Activated CD4-positive, alpha-beta T cell treated with anti-CD3 and anti-CD28 coated beads, Interleukin-2, amount 50 U/mL, for 48 hours (primary cell): ENCODE data around the gene RGS3.

Source experiments
- DNase-seq, 2 experiments: peaks; one replicate each; pipeline ENCODE4 v3.0.0-alpha.2; 2020

Gene RGS3

DNA sequence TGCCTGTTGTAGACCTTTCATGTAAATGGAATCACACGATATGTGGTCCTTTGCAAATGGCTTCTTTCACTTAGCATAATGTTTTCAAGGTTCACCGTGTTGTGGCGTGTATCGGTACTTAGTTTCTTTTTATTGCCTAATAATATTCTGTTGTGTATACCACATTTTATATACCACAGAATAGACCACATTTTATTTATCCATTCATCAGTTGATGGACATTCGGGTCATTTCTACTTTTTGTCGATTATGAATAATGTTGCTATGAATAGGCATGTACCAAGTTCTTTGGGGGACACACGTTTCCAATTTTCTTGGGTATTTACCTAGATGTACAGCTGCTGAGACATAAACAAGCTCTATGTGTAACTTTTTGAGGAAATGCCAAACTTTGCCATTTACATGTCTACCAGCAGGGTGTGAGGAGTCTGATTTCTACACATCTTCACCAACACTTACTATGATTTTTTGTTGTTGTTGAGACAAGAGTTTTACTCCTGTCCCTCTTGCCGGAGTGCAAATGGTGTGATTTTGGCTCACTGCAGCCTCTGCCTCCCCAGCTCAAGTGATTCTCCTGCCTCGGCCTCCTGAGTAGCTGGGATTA lies 144.7 kb downstream of the RGS3 start:
- DNase-seq: no peak

DNA sequence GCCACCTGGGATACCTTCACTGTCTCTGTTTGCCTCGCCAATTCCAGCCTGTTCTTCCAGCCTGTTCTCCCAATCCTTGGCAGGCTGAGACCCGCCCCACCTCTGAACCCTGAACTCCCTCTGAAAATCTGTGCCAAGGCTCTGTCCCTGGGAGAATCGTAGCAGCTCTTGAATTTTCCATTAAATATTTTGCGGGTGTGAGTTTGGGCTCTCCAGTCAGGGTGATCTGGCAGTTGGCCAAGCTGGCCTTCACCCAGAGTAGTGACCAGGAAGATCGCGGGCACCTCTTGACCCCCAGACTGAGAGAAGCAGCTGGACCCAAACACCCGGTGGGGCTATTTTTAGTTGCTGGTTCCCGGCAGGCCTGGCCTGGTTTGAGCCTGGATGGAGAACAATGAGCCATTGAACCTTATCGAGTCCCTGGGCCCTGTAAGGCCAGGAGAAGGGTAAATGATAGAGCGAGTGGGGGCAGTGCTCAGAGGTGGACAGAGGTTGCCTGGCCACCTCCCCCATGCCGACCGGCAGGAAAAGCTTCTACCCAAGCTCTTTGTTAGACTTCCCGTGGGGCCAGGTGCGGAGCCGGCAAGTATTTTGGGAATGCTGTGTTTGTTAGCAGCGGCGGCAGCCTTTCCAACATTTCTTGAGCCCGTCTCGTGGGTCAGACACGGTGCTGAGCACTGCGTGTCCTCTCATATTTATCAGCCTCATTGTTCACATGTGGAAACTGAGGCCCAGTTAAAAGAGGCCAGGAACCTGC lies 146.2 kb downstream of the RGS3 start:
- no peak for DNase-seq

DNA sequence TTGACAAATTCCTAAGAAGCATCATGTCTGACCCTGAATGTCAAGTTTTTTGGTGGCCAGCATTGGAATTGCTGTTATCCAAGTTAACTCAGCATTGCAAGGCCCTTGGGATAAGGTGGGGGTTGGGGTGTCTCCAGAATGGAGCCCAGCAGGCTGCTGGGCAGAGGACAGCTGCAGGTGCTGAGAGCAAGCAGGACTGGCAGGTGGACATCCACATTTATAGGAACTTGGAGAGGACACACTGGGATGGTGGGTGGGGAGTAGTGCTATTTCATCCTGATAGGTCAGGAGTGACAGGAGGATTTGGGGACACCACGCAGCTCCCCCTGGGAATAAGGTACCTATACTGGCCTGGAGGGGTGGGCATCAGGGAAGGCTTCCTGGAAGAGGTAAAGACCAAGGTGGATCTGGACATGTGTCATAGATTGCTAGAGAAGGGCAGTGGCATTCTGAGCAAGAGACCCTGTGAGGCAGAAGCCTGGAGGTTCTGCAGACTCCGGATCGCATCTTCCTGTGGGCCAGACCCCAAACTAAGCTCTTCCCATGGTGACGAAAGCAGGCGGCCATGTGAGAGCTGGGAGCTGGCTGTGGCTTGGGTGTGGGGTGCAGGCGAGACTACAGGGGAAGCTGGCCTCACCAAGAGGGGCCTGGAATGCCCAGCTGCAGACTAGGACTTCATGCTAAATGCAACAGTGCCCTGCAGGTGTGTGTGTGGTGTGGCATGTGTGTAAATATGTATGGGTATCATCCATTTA lies 148.1 kb downstream of the RGS3 start:
- no peak for DNase-seq

DNA sequence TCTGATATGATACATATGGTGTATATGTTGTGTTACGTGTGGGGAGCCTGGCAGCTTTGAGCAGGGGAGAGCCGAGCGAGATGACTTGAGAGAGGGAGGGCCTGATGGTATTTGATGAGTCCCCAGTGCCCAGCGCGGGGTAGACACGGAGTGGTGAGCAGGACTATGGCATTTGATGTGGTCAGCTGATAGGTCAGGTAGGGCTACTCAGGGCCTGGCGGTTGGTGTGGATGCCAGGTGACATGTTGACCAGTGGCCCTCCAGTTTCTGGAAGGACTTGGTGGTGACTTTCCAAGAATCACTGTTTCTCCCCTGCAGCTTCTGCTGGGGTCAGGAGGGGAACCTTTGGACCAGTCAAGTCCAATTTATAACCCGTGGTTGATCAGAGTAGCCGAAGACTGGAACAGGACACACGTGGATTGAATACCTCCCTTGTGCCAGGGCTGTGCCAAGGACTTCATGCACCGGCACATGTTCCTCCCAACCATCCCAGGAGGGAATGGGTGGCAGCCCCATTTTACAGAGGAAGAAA lies 148.8 kb downstream of the RGS3 start:
- DNase-seq: no peak

DNA sequence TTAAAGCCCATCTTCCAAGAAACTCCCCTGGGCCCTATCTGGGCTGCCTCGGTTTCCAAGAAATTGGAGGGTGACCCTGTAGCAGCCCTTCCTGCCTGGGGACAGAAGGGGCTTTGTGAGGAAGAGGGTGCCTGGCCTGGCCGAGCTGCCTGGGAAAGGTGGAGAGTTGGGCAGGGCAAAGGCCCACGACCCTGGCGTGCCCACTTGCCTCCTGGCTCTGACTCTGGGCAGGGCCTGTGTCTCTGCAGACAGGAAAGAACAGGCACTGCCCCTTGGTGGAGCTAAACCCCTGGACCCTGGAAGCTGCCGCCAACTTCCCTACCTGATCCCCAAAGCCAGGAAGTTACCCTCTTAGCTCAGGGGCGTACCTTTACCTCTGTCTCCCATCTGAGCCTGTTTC lies 149.3 kb downstream of the RGS3 start:
- no peak for DNase-seq

DNA sequence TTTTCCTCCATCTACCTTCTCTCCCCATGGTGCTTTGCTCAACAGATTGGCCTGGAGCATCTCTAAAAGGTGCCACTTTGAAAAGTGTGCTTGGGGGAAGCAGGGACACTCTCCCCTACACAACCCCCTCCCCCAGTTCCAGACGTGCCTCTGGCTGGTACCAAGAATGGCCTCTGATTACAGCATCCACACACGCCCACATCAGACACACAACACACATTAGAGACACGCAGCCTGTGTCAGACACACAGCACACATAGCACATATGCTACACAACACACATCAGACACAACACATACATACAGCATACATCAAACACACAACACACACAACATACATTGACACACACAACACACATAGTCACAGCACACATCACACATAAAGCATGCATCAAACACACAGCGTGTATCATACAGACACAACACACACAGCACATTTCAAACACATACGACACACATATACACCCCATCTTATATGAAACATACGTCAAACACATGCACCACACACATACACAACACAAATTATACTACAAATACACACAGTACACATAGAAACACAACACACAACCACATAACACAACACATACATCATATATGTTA lies 150.4 kb downstream of the RGS3 start:
- no peak for DNase-seq

DNA sequence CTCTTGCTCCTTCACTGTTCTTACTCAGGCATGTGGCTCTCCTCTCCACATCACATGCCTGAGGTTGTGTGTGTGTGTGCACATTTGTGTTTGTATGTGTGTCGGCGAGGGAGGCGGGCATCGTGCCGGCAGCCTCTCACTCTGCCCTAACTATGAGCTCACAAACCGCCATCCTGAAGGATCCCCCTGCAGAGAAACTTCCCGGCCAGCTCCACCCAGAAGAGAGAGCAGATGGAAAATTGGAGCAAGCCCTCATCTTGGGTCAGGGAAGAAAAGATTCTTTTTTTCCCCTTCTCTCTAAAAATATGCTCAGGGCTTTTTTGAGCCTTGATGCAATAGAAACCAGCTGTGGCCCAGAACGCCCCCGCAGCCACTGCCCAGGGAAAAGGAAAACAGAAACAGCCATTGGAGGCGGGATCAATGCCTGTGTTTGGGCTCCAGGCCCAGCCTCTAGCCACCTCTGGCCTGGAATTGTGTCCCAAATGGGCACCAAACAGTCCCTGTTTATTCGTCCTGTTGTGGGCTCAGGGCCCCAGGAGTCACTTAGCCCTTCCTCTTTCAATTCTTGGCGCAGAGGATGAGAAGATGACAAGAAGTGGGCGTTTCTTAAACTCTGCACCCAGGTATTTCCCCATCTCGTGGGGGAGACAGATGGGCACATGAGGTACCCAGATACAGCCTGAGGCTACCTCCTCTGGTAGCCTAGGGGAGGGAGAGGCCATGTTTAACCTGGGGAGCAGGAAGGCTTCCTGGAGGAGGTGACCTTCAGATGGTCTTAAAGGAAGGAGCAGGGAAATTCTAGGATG lies 151.5 kb downstream of the RGS3 start:
- peak; percentile 47 to 58 for DNase-seq

DNA sequence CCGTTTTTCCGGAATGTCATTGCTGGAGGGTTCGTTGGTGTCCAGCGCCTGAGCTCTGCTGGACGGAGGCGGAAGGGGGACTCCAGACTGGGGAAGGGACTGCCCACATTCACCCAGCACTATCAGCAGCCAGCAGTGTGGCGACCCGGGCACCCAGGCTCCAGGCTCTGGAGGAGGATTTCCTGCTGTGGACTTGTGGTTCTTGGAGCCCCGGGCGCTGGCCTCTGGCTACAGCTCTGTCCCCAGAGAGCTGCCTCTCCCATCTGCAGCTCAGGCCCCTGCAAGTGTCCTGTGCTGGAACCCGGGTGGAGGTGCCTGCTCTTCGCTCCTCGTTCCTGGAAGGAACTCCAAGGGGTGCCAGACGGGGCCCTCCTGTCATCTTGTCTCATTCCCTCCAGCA lies 152.6 kb downstream of the RGS3 start:
- no peak for DNase-seq

DNA sequence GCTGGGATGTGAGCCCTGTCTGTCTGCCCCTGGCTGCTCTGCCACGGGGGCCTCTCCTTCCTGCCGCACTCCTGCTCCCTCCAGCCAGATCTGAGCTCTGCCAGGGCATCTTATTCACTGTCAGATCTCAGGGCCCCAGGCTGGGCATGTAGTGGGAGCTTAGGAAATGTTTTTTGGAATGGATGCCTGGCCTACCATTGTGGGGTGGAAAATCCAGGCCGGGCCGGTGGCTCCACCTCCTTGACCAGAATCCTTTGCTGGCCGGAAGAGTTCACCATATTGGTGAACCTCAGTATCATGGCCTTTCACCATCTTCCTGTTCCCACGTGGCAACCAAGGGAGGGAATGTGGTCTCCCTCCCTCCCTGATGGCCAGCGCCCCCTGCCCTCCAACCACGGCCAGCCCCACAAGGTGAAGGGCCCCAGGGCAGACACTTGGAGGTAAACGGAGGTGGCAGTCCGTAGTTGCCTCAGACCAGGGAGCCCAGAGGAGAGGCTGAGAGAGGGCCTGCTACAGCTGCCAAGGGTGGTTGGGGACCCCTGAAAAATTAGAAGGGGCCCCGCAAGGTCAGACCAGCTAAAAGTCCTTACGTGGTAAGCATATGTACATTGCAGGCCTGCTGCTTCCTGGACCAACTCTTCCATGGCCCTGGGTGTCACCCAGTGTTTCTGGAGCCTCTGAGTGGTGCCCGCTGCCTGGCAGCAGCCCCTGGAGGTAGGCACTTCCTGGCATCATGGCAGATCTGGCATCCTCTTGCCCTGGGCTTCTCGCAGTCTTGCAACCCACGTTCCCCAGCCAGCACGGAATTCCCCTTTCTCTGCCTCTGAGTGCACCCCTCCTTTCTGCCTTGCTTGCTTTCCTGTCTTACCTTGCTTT lies 153.3 kb downstream of the RGS3 start:
- DNase-seq: peak; percentile 38 to 53

DNA sequence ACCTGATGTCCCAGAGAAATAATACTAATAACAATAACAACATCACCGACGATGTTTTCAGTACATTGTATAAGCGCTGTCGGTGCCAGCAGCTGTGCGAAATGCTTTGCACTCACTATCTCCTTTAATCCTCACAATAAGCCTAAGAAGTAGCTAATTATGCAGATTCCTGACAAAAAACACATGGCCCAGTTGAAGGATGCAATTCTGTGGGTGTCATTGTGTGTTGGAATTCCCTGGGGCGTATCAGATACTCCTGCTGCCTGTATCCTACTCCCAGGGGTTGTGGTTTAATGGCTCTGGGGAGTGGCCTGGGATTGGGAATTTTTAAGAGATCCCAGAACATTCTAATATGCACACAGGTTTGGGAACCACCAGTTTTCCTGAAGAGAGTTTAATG lies 154.0 kb downstream of the RGS3 start:
- no peak for DNase-seq

DNA sequence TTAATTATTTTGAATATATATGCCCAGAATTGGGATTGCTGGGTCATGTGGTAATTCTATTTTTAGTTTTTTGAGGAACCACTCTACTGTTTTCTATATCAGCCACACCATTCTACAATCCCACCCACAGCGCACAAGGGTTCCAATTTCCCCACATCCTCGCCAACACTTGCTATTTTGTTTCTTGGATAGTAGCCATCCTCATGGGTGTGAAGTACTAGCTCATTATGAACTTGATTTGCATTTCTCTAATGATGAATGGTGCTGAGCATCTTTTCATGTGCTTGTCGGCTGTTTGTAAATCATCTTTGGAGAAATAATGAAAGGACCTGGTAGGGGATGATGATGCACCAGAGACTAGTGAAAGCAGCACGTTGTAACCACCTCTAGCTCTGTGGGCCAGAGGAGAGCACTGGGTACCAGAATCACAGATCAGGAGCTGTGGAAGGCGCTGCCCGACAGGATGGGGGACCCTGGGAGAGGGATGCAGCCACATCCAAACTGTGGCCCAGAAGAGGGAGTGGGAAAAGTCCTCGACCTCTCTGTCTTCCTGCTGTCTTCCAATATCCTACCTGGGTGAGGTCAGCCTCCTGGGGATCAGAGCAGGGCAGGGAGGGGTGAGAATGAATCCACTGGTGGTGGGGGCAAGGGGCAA lies 155.4 kb downstream of the RGS3 start:
- no peak for DNase-seq

DNA sequence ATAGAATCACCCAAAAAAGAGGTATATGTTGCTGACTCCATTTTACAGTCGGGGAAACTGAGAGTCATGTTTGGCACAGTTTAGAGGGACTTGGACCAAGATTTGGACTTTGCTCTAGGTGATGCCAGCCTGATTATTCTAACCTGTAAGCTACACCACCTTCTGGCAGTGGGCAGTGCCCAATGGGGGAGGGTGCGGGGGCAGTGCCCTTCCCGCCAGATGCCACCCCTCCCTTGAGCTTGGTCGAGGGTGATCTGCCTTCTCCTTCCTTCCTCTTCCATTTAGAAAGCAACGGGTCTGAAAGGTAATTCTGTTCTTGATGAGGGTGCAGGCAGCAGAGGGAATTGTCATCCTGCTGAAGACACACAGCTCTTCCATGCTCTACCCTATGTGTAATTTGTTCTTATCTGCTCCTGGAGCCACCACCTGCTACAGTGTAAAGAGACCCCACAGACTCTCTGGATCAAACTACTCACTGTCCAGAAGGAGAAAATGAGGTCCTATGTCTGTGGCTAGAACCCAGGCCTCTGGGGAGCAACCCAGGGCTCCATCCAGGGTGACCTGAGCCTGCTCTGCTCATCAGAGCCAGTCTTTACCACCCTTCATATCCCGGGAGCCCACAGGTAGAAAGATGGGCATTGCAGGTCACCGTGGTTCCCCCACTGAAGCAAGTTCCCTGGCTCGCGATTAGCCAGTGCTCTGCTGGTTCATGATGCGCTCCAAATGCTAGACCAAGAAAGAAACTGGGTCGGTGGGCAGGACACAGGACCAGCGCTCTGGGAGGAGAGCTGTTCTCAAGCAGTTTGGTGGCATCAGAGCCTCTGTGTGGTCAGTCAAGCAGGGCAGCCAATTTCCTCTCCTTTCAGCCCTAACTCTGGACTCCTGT lies 156.2 kb downstream of the RGS3 start:
- DNase-seq: no peak

DNA sequence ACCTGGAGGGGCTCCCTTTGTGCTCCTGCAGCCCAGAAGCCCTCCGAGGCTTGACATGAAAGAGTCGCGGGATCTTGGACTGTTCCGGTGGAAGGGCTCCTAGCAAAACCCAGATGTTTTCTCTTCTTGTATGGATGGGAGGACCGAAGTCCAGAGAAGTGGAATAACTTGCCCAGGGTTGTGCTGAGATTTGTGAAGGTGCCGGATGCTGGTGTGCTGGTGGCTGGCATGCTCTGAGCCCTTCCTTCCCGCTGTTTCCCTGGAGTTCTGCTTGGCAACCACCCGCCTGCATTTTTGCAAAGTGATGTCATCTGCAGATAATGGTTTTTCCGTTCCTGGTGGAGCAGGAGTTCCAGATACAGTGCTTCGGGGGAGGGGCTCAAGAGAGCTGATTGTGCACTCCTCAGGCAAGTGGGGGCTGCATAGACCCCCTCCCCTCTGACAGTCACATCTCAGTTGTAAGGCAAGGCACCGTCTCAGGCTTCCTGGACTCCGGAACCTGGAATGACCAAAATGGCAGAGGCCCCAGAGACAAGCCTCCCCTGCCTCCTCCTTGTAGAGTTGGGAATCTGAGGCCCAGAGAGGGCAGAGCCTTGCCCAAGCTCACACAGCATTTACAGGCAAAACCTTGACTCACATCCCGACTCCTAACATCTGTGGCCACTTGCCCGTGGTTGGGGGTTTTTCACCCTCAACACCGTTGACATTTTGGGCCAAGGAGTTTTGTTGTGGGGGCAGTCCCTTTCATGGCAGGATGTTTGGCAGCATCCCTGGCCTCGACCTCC lies 157.0 kb downstream of the RGS3 start:
- DNase-seq: peak; percentile 50 to 65

DNA sequence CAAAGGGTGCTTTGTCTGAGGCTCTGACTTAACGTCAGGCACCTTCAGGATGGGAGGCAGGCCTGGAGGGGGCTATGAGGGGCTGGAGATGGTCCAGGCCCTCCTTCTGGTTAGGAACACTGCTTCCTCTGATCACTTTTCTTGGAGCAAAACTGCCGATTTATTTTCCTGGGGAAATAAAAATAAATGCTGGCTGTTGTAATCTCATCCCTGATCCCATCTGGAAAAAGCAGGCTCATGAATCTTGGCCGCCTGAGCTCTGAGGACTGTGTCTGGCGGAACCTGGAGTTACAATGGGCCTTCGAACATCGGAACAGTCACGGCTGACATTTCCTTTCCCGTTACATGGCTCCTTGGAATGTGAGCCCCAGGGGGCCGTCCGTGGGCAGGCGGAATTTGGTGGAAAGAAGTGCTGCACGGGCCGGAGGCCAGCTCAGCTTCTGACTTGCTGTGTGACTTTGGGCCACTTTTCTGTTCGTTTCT lies 157.8 kb downstream of the RGS3 start:
- no peak for DNase-seq

DNA sequence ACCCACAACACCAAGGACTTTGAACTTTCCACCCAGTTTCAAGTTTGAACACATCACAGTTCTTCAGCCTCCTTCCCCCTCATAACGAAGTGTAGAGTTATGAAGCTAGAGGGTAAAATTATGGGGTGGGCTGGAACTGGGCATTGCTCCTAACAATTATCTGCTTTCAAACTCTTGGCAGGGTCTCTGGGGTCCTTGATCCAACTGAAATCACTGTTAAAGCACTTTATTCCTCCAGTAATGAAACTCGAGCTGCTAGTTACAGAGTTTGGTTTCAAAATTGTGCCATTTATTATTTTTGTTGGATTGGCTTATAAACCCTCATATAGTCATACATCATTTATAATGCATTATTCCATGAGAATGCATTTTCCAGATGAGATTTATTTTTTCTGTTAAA lies 158.5 kb downstream of the RGS3 start:
- no peak for DNase-seq

DNA sequence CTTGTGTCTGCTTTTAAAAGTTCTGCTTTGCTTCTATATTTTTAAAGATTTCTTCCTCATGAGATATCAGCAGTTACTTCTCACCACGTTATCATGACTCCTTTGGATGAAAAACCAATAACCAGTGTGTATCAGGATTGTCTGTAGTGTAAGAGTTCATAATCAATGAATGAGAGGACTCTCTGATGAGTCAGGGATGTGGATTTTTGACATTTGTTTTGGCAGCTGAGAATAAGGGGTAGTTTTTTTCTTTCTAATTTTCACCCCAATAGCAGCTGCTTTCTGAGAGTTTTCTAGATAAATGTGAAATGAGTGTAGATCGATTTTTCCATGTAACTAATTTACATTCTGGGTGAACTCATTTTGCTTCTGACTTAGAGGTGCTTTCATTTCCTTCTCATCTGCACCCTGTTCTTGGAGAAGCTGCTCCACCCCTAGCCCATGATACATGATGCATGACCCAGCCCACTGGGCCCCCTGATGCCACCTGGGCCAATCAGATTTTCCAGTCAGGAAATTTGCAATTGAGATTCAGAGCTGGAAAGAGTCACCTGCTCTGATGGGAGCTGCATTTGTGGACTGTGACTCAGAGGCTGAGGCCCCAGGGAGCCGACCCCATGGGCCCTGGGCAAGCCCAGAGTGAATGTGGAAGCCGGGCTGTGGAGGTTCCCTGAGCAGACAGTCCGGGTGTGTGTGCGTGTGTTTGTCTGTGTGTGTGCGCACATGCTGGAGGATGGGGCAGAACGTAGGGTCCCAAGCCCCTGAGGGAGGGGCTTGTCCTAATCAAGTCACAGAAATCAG lies 159.3 kb downstream of the RGS3 start:
- peak; percentile 76 to 84 for DNase-seq

DNA sequence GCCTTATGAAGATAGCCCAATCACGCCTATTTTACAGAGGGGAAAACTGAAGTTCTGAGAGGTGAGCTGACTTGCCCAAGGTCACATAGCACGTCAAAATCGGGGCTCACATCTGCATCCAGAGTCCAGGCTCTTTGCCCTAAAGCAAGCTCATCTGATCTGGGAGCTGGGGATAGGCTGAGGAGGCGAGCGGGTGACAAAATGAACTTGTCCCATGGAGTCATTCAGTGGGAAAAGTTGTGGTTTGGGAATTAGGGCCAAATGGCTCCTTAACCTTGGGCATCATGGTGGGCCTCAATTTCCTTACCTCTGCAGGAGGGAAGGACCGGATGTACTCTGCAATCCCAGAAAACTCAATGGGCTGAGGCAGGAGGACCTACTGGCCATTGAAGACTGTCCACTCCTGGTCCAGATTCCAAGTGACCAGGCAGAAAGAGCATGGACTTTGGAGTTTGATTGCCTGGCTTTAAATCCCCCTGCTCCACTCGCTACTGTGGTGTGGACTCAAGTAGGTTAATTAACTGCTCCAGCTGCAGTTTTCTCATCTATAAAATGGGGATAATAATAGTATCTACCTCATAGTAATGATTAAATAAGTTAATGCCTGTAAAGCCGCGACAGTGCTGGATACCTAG lies 160.4 kb downstream of the RGS3 start:
- no peak for DNase-seq
